HG02588 (cell line): ENCODE measurements around the gene SLC25A47.
"Not testable (repeated sequence)": the region's sequence is repeated elsewhere in the genome, so short reads cannot be mapped to it uniquely, and the experiment has no call there.

ENCODE experiments used
- ATAC-seq: cut with Tn5 transposase; IDR thresholded peaks from one replicate; pipeline ENCODE4 v1.9.1; 2021; ENCODE audit warnings: mild to moderate bottlenecking, moderate library complexity; ENCODE audit not compliant: unreplicated experiment

The SLC25A47 gene, protein sequence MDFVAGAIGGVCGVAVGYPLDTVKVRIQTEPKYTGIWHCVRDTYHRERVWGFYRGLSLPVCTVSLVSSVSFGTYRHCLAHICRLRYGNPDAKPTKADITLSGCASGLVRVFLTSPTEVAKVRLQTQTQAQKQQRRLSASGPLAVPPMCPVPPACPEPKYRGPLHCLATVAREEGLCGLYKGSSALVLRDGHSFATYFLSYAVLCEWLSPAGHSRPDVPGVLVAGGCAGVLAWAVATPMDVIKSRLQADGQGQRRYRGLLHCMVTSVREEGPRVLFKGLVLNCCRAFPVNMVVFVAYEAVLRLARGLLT

GRCh38 chr14:100323121-100323941 is at the start of gene SLC25A47:
Gene SLC25A47, plus strand, starts transcription at chr14:100323339. Its CDS starts 76 bp downstream, at chr14:100323415.
- ATAC-seq: no peak

DNA sequence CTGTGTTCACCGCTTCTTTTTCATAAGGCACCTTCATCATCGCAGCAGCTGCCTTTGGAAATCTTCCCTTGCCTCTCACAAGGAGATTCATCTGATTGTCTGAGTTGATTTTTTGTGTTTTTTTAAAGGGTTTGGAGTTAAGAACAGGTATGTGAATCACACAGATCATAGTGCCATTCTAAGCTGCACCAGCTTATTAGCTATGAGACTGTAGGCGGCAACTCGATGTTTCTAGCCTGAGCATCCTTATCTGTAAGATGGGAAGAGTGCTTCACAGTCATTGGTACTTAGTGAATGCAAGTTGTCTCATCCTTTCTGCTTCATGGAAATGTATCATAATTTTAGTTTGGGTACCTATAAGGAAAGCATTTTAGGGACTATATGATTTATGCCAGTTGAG is 48.9 kb upstream of the SLC25A47 start:
- no peak for ATAC-seq

- no peak for ATAC-seq
These were observed 47.9 kb upstream of the SLC25A47 start for GRCh38 chr14:100275214-100275613.

DNA sequence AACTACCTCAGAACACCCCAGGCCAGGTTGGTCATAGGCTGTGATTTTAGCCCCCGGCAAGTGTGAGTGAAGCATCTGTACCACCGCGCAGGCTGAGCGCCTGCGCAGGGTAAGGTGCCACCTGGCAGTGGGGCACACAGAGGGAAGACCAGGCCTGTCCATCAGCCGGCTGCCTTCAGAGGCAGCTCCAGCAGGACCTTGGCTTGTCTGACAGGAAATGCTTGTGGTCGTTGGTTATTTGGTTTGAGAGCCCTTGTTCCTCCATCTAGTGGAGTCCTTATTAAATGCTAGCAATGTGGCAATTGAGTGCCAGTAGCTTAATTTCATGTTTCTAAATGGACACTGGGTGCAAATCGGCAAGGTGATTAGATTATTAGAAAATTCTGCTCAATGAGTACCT is 44.4 kb upstream of the SLC25A47 start:
- ATAC-seq: no peak

DNA sequence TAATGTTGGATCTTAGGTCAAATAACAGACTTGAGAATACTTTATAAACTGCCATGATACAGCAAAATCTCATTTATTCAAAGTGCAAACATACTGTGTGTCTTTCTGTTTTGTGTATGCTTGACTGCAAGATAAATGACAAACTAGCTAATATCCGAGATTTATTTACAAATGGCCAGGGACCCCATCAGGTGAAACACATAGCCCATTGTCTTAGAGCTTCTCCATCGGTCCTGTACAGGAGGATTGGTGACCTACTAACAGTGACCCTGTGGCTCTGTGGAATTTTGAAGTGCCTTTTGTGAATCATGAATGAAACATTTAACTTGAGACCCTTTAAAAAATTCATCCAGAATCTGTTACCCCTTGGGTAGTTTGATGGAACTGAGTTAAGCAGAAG is 44.0 kb upstream of the SLC25A47 start:
- ATAC-seq: no peak

DNA sequence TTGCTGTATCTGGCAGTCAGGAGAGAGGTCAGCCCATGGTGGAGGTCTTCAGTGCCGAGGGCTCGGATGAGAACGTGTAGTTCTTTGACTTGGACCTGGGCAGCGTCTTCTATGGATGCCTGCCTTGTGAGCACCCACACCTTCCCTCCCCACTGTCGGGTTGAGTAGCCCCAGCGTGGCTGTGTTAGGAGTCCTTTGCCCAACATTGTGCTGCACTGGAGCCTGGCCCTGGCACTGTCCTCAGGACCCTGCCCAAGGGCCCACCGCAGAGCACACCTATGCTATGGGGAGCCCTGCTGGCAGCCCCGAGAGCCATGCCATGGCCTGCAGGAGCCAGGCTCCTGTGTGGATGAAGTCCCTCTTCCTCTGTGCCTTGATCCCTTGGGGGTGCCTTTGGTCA is 43.6 kb upstream of the SLC25A47 start:
- no peak for ATAC-seq

- no peak for ATAC-seq
These were observed 41.7 kb upstream of the SLC25A47 start for GRCh38 chr14:100281286-100282082.

DNA sequence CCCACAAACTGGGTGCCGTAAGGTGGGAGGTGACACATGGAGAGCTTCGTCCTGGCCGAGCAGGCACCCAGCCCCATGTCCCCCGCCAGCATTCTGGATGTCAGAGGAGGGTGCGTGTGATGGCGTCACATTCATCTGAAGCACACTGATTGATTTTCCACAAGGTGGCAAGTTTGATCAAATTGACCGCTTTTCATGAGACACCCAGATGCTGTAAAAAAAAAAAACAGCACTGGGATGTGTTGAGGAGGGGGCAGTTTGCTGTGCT is 41.1 kb upstream of the SLC25A47 start:
- no peak for ATAC-seq

DNA sequence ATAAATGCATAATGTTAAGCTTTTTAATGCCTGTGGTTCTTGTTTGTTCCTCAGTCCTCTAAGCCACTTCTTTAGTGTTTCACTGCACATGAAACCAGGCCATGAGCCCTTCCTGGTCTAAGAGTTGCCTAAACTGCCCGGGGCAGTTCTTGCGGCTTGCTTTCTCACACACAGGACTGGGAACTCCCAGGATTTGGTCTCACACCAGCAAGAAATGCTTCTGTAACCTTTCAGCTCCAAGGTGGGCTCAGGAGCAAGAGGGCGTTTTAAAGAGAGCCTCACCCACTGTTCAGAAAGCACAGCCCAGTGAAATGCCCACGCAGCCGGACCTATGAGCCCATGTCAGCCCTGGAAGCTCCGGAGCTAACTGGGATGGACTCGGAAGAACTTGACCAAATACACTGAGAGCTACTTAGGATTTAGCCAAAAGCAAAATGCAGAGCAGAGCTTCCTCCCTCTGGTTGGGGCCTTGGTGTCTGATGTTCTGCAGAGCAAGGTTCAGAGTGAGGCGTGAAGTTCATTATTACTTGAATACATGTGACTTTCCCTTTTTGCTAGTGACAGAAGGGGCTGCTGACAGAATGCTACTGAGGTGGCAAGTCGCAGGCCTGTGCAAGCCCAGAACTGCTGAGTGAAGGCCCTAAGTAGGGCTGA is 40.2 kb upstream of the SLC25A47 start:
- no peak for ATAC-seq

- not testable (repeated sequence) for ATAC-seq
These were observed 39.7 kb upstream of the SLC25A47 start for GRCh38 chr14:100283436-100283835.

GRCh38 chr14:100283984-100284881 is 38.9 kb upstream of the SLC25A47 start:
- no peak for ATAC-seq

DNA sequence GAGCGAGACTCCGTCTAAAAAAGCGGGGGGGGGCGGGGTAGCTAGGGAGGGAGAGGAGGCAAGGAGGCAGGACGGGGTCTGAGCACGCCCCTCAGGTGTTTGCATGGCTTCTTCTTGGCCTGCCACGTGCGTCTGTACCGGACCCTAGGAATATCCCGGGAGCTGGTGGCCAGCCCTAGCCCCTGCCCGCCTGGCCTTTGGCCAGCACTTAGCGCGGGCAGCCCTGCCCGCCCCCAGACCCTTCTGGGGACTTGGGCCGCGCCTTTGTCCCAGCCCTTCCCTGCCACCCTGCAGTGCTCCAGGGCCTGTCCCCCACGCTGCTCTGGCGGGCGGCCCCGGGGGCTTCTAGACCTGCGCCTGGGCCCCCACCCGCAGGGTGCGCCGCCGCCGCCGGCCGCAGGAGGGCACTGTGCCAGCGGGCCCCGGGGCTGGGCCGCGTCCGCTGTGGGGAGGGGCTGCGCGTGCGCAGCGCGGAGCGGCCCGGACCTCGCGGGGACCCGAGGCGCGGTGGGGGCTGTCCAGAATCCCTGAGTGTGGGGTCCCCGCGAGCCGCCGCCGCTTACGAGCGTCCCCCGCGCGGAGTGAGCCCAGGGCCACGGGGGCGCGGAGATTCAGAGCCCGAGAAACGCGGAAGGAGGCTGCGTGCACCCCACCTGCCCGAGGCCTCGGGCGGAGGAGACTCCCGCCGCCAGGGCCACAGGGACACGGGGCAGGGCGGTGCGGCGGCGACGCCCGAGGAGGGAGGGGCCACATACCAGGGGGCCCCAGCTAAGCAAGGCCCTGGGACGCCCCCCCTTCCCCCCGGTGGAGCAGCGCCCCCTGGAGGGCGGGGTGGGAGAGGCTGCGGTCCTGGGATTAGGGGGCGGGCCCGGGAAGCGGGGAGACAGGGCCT is 37.9 kb upstream of the SLC25A47 start:
- peak; percentile 89 for ATAC-seq

GRCh38 chr14:100285913-100286400 is 37.2 kb upstream of the SLC25A47 start:
- ATAC-seq: no peak

DNA sequence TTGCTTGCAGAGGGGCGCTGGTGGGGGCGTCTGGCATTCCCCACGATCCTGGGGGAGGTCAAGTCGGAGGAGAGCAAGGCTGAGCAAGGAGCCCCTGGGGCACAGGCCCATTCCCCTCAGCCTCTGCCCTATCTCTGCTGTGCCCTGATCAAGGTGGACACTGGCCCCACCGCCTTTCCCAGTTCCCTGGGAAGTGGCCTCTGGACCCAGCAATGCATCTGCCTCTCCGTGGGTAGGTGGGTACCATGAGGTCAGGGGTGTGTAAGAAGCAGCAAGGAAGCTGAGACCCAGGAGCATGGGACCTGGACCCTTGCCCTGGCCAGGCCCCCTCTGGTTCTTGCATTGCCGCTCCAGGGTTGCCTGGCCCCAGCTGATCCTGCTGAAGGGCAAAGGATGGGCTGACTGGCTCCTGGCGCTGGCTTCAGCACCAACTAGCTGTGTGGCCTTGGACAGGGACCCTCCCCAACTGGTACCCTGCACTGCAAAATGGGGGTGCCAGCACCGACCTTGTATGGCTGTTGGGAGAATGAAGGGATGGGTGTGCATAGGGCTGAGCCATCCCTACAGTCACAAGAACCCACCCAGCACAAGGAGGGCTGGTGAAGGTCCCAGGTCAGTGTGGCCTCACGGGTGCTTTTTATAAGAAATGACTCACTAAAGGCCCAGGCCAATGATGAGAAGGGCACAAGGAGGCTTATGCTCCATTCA is 36.5 kb upstream of the SLC25A47 start:
- no peak for ATAC-seq

DNA sequence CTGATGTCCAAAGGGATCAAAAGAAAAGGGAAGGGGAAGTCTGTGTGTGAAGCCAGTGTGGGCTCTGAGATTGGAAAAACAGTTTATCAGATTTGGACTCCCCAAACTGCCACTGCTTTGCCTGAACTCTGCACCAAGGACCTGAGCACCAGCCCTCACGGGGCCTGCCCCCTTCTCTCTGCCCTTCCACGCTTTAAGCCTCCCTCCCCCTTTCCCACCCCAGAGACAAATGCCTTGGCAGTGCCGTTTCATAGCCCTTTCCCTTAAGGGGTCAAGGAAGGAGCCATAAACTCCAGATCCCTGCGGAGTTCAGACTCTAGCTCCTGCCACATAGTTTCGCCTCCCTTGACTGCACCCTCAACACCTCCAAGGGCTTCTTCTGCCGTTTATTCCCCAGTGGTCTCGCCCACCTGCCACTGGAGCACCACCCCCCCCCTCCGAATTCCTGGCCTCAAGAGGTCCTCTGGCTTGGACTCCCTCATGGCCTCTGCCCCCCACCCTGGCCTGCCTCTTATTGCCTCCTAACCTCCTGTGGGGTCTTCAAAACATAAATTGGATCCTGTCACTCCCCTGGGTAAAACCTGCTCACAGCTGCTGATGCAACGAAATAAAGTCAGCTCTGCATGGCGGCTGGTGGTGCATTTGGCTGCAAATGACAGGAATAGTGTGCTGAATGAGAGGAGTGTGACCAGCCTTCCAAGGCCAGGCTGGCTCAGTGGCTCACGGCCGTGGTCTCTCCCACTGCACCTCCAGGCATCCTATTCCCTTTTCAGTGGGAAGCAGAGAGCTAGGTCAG is 35.7 kb upstream of the SLC25A47 start:
- ATAC-seq: no peak

- ATAC-seq: not testable (repeated sequence)
These were observed 35.2 kb upstream of the SLC25A47 start for GRCh38 chr14:100287998-100288295.

DNA sequence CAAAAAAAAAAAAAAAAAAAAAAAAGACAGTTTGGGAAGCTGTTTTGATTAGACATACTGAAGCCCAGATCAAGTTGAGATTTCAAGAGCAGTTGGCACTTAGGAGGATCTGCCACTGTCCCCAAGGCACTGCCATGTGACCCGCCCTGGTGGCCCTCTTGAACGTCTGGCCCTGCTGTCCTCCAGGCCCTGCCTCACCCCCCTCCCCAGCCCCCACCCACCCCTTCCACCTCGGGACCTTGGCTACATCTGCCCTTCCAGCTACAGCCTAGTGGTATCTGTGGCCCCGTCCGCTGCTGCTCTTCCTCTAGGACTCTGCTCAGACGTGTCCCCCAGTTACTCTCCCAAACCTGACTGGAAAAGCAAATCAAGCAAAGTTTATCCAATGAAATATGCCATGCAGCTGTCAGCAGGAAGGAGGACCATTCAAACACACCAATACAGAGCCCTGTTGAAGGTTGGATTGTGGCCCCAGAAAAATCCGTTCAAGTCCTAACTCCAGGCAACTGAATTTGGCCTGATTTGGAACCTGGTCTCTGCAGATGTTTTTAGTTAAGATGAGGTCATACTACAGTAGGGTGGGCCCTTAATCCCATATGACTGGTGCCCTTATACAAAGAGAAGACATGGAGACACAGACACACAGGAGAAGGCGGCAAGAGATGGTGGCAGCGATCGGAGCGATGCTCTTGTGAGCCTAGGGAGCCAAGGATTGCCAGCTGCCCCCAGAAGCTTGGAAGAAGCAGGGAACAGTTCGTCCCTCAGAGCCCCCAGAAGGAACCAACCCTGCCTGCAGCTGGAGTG is 34.6 kb upstream of the SLC25A47 start:
- ATAC-seq: no peak
